ENCODE measurements around the gene DBR1. TPM values are rescaled to one million over a fixed set of nuclear protein-coding genes. Genes with fewer than 3 reads are reported as not detected.
A peak's percentile ranks its signal among the peaks of the same experiment; 100 is the strongest.

Gene DBR1
- total and polyA plus RNA-seq, 2 of the 13 experiments (the other 11 are each of a cell fraction or from before 2014, with no cell fraction given): 6.4 to 16.7 TPM

DNA sequence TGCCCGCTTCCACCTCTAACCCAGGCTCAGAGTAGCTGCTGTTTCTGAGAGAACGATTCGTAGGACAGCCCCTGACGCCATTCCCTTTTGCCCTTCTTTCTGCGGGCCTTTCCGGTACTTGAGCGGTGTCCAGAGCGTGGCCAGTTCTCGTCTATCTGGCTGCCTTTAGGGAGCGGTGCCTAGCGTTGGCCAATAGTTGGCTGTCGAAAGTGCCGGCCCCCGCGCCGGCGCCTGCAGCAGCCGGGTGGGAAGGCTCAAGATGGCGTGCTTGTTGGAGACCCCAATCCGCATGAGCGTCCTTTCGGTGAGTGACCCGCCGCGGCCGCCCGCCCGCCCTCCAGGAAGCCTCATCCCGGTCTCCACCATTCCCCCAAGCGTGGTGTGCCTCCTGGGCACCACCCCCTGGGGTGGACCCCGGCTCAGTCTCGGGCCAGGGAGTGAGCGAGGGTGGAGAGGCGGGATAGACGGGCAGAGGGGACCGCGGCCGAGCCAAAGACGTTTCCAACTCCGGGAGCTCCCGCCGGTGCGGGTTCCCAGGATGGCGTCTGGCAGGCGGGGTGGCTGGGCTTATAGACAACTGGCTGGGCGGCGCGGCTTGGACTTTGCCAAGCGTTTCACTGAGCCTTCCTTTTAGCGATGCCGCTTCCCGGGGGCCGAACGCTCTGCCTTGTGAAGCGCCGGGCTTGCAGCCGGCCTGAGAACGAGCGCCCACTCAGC, 12.7 kb upstream of the DBR1 start, which contains the start of gene ARMC8 (continued):
- TF ChIP-seq TBL1XR1 (IDR thresholded peaks at IDR 0.05; ENCODE audit: borderline replicate concordance, low read length, partially characterized antibody) (peak; percentile 3), HMG20A (CRISPR knock-in tag; IDR thresholded peaks at IDR 0.05; ENCODE audit: borderline replicate concordance) (no peak), RNF2 (conservative IDR thresholded peaks at IDR 0.05; ENCODE audit: low read depth) (no peak), KDM4B (CRISPR knock-in tag; IDR thresholded peaks at IDR 0.05) (no peak), KMT2A (CRISPR knock-in tag; IDR thresholded peaks at IDR 0.05) (peak; percentile 93), CCAR2 (optimal IDR thresholded peaks at IDR 0.05; ENCODE audit: low read depth, low read length) (no peak), ZBTB46 (CRISPR knock-in tag; IDR thresholded peaks at IDR 0.05; ENCODE audit: borderline replicate concordance) (no peak), REL (CRISPR knock-in tag; conservative IDR thresholded peaks at IDR 0.05) (peak; percentile 82; the same call in 1 of the 2 replicates)
- TF ChIP-seq, protein P1, sequence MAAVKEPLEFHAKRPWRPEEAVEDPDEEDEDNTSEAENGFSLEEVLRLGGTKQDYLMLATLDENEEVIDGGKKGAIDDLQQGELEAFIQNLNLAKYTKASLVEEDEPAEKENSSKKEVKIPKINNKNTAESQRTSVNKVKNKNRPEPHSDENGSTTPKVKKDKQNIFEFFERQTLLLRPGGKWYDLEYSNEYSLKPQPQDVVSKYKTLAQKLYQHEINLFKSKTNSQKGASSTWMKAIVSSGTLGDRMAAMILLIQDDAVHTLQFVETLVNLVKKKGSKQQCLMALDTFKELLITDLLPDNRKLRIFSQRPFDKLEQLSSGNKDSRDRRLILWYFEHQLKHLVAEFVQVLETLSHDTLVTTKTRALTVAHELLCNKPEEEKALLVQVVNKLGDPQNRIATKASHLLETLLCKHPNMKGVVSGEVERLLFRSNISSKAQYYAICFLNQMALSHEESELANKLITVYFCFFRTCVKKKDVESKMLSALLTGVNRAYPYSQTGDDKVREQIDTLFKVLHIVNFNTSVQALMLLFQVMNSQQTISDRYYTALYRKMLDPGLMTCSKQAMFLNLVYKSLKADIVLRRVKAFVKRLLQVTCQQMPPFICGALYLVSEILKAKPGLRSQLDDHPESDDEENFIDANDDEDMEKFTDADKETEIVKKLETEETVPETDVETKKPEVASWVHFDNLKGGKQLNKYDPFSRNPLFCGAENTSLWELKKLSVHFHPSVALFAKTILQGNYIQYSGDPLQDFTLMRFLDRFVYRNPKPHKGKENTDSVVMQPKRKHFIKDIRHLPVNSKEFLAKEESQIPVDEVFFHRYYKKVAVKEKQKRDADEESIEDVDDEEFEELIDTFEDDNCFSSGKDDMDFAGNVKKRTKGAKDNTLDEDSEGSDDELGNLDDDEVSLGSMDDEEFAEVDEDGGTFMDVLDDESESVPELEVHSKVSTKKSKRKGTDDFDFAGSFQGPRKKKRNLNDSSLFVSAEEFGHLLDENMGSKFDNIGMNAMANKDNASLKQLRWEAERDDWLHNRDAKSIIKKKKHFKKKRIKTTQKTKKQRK (IDR thresholded peaks at IDR 0.05; ENCODE audit: low read length): no peak
- TF ChIP-seq, protein P2, sequence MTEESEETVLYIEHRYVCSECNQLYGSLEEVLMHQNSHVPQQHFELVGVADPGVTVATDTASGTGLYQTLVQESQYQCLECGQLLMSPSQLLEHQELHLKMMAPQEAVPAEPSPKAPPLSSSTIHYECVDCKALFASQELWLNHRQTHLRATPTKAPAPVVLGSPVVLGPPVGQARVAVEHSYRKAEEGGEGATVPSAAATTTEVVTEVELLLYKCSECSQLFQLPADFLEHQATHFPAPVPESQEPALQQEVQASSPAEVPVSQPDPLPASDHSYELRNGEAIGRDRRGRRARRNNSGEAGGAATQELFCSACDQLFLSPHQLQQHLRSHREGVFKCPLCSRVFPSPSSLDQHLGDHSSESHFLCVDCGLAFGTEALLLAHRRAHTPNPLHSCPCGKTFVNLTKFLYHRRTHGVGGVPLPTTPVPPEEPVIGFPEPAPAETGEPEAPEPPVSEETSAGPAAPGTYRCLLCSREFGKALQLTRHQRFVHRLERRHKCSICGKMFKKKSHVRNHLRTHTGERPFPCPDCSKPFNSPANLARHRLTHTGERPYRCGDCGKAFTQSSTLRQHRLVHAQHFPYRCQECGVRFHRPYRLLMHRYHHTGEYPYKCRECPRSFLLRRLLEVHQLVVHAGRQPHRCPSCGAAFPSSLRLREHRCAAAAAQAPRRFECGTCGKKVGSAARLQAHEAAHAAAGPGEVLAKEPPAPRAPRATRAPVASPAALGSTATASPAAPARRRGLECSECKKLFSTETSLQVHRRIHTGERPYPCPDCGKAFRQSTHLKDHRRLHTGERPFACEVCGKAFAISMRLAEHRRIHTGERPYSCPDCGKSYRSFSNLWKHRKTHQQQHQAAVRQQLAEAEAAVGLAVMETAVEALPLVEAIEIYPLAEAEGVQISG (CRISPR knock-in tag; IDR thresholded peaks at IDR 0.05): peak; percentile 83
- TF ChIP-seq, protein P3, sequence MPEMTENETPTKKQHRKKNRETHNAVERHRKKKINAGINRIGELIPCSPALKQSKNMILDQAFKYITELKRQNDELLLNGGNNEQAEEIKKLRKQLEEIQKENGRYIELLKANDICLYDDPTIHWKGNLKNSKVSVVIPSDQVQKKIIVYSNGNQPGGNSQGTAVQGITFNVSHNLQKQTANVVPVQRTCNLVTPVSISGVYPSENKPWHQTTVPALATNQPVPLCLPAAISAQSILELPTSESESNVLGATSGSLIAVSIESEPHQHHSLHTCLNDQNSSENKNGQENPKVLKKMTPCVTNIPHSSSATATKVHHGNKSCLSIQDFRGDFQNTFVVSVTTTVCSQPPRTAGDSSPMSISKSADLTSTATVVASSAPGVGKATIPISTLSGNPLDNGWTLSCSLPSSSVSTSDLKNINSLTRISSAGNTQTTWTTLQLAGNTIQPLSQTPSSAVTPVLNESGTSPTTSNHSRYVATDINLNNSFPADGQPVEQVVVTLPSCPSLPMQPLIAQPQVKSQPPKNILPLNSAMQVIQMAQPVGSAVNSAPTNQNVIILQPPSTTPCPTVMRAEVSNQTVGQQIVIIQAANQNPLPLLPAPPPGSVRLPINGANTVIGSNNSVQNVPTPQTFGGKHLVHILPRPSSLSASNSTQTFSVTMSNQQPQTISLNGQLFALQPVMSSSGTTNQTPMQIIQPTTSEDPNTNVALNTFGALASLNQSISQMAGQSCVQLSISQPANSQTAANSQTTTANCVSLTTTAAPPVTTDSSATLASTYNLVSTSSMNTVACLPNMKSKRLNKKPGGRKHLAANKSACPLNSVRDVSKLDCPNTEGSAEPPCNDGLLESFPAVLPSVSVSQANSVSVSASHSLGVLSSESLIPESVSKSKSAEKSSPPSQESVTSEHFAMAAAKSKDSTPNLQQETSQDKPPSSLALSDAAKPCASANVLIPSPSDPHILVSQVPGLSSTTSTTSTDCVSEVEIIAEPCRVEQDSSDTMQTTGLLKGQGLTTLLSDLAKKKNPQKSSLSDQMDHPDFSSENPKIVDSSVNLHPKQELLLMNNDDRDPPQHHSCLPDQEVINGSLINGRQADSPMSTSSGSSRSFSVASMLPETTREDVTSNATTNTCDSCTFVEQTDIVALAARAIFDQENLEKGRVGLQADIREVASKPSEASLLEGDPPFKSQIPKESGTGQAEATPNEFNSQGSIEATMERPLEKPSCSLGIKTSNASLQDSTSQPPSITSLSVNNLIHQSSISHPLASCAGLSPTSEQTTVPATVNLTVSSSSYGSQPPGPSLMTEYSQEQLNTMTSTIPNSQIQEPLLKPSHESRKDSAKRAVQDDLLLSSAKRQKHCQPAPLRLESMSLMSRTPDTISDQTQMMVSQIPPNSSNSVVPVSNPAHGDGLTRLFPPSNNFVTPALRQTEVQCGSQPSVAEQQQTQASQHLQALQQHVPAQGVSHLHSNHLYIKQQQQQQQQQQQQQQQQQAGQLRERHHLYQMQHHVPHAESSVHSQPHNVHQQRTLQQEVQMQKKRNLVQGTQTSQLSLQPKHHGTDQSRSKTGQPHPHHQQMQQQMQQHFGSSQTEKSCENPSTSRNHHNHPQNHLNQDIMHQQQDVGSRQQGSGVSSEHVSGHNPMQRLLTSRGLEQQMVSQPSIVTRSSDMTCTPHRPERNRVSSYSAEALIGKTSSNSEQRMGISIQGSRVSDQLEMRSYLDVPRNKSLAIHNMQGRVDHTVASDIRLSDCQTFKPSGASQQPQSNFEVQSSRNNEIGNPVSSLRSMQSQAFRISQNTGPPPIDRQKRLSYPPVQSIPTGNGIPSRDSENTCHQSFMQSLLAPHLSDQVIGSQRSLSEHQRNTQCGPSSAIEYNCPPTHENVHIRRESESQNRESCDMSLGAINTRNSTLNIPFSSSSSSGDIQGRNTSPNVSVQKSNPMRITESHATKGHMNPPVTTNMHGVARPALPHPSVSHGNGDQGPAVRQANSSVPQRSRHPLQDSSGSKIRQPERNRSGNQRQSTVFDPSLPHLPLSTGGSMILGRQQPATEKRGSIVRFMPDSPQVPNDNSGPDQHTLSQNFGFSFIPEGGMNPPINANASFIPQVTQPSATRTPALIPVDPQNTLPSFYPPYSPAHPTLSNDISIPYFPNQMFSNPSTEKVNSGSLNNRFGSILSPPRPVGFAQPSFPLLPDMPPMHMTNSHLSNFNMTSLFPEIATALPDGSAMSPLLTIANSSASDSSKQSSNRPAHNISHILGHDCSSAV (CRISPR knock-in tag; IDR thresholded peaks at IDR 0.05; ENCODE audit: borderline replicate concordance): no peak
